Renal cortex interstitium (tissue), 11 donors: ENCODE measurements around the gene FUT3. TPM values are rescaled to one million over a fixed set of nuclear protein-coding genes. Genes with fewer than 3 reads are reported as not detected.
A peak's percentile ranks its signal among the peaks of the same experiment; 100 is the strongest.

Experiments
- DNase-seq, 11 donors: peaks; one replicate each; pipeline ENCODE4 v3.0.0-alpha.2; 2013; ENCODE audit warnings: low read depth in 9 of 11, low spot score in 4 of 11; ENCODE audit errors: extremely low read depth in 1 of 11
- polyA plus RNA-seq, 3 donors: library from polyadenylated mRNA; unstranded; fragments of 120-200 nt; gene quantifications; one replicate each; pipeline ENCODE4 v1.2.1, GENCODE V29; 2013; ENCODE audit not compliant: insufficient read length in 3 of 3

The FUT3 gene
- polyA plus RNA-seq, 3 donors = 0.40 to 1.9 (median 0.89) TPM

- no peak for DNase-seq
Observed at GRCh38 chr19:5809469-5809868, 41.8 kb downstream of the FUT3 start.

GRCh38 chr19:5809053-5809452 lies 42.2 kb downstream of the FUT3 start:
- DNase-seq = no peak

GRCh38 chr19:5808120-5808816 lies 43.0 kb downstream of the FUT3 start:
- no peak for DNase-seq

GRCh38 chr19:5806905-5807304 lies 44.3 kb downstream of the FUT3 start:
- no peak for DNase-seq

- no peak for DNase-seq
Observed at GRCh38 chr19:5806133-5806489, 45.1 kb downstream of the FUT3 start.

GRCh38 chr19:5805462-5806132 lies 45.7 kb downstream of the FUT3 start:
- peak in 8 of 11 donors; percentile 62 to 80 (median 74) for DNase-seq

GRCh38 chr19:5804516-5805461 lies 46.5 kb downstream of the FUT3 start, which contains the start of gene NRTN:
Gene NRTN, plus strand, starts transcription at chr19:5805067. Its CDS starts 19,099 bp downstream, at chr19:5824166.
- DNase-seq = peak in 1 of 11 donors; percentile 35

GRCh38 chr19:5803752-5804515 lies 47.3 kb downstream of the FUT3 start:
- peak; percentile 80 to 92 (median 89) for DNase-seq

GRCh38 chr19:5803441-5803751 lies 47.9 kb downstream of the FUT3 start:
- DNase-seq = no peak

GRCh38 chr19:5801796-5802619 lies 49.2 kb downstream of the FUT3 start:
- DNase-seq = peak in 4 of 11 donors; percentile 44 to 69 (median 62)

- DNase-seq = no peak
Observed at GRCh38 chr19:5800361-5801270, 50.6 kb downstream of the FUT3 start.

- DNase-seq = no peak
Observed at GRCh38 chr19:5799247-5800241, 51.7 kb downstream of the FUT3 start.

- no peak for DNase-seq
Observed at GRCh38 chr19:5798244-5798643, 53.0 kb downstream of the FUT3 start.

GRCh38 chr19:5795382-5795919 lies 55.8 kb downstream of the FUT3 start:
- no peak for DNase-seq

- DNase-seq = no peak
Observed at GRCh38 chr19:5793188-5793587, 58.1 kb downstream of the FUT3 start.
